Stimulated activated CD4-positive, alpha-beta T cell treated with anti-CD3 and anti-CD28 coated beads, Interleukin-1b, Interleukin-23, amount 100 ng/mL, for 1 hour (primary cell): ENCODE results near the gene FBXW7.
A peak's percentile ranks its signal among the peaks of the same experiment; 100 is the strongest.
"Not testable (repeated sequence)": the region's sequence is repeated elsewhere in the genome, so short reads cannot be mapped to it uniquely, and the experiment has no call there.

Experiments used
- DNase-seq, 2 donors: peaks; one replicate each; pipeline ENCODE4 v3.0.0-alpha.2; 2020; ENCODE audit warnings: low read depth in 2 of 2

The FBXW7 gene, protein sequence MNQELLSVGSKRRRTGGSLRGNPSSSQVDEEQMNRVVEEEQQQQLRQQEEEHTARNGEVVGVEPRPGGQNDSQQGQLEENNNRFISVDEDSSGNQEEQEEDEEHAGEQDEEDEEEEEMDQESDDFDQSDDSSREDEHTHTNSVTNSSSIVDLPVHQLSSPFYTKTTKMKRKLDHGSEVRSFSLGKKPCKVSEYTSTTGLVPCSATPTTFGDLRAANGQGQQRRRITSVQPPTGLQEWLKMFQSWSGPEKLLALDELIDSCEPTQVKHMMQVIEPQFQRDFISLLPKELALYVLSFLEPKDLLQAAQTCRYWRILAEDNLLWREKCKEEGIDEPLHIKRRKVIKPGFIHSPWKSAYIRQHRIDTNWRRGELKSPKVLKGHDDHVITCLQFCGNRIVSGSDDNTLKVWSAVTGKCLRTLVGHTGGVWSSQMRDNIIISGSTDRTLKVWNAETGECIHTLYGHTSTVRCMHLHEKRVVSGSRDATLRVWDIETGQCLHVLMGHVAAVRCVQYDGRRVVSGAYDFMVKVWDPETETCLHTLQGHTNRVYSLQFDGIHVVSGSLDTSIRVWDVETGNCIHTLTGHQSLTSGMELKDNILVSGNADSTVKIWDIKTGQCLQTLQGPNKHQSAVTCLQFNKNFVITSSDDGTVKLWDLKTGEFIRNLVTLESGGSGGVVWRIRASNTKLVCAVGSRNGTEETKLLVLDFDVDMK

DNA sequence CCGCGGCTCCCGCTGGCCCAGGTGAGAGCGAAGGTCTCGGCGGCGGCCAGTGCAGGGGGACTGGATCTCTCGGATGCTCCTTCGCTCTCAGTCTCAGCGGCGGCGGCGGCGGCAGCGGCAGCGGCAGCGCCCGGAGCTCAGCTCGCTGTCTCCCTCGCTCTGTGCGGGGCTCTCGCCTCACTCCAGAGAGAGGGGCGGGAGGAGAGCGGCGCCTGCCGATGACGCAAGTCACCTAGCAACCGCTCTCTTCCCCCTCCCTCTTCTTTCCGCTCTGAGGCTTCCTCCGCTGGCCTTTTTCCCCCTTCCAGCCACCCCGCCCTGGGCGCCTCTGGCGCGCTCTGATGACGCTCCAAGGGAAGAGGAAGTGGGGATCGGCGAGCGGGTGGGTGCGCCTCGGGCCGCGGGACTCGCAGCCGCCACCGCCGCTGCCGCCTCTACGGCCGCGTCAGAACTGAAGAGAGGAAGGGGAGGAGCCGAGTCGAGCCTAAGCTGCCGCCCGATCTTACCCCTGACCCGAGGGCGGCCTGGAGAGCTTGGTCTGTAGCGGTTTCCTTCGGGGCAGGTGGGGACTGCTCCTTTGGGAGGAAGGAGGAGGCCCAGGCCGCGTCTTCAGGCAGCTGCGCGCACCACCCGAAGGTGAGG, at the start of gene FBXW7:
FBXW7 (minus strand) TSS at position 190 of the 642 bp plus-strand sequence. CDS start 124,289 bp downstream, outside the sequence.
- peak; percentile 96 for DNase-seq

DNA sequence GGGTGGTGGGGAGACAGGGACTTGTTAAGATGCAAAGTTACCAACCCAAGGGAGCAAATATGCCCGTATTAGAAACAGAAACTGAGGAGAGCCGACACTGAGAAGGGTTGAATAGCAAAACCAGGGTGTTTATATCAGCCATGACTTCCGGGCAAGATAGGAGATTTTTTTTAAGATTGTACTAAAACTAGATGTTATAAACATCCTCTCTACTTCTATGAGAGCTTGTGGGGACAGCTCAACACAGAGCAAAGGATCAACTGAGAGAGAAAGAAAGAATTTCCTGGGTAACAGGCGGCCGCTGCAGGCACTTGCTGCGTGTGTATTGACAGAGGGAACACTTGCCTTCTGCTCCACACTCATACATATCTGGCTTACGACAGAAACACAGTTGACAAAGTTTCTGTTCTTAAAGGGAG, 49.1 kb upstream of the FBXW7 start:
- DNase-seq, result no peak

DNA sequence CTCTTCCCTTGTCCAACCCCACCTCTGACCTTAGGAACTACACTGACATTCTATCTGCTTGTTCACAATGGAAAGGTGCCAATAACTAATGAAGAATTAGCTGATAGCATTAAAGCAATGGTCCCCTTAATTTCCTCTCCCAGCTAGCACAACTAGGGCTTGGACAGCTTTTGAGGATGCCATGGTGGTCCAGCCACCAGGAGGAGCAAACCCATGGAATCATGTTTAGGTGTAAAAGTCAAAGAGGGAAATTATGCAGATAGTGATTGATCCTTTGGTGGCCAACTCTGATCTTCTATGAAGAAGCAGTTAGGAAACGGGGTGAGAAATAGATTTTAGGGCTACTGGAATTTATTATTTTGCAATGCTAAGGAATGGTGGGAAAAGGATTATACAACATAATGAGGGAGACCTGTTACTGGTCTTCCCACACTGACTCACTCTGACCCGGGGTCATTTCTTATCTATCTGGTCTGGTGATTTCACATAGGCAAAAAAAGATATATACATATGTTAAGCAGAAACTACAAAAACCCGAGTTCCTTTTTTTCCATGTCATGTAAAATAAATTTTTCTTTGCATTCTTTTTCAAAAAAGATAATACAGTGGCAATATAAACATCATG, 45.8 kb upstream of the FBXW7 start:
- no peak for DNase-seq

DNA sequence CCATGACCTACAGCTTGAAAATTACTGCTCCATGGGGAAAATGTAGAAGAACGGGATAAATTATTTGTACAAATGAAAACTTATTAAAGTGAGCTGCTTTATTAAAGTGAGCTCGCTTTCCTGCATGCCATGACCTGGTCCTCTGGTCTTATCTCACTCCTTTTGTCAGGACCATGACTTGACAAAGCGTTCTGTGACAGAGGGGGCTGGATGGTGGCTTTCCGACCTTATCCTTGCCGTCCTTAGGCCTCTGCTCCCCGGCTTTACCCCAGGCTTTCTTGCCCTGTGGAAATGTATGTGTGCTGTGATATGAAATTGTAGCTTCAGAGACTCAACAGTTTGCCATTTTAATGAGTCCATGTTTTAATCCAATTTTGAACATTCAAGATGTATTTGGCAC, 44.0 kb upstream of the FBXW7 start:
- no peak for DNase-seq

DNA sequence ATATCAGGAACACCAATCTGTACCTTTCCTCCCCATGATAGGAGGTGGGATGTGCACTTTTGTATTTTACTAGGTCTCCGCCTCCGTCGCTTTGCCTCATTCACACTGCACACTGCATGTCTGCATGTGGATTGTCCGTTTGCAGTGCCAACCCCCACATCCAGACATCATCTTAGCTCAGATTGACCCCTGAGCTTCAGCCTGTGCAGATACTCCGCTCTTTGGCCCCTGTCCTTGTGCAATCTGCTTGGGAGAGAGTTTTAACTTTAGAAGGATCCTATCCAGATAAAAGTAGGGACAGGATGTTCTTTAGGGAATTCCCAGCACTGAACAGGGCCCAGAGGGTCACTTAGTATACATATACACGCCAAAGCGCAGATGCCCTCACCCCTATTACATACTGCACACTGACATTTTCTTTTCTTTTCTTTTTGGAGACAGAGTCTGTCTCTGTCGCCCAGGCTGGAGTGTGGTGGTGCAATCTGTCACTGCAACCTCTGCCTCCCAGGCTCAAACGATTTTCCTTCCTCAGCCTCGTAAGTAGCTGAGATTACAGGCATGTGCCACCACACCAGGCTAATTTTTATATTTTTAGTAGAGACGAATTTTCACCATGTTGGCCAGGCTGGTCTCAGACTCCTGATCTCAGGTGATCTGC, 43.3 kb upstream of the FBXW7 start:
- no peak for DNase-seq

DNA sequence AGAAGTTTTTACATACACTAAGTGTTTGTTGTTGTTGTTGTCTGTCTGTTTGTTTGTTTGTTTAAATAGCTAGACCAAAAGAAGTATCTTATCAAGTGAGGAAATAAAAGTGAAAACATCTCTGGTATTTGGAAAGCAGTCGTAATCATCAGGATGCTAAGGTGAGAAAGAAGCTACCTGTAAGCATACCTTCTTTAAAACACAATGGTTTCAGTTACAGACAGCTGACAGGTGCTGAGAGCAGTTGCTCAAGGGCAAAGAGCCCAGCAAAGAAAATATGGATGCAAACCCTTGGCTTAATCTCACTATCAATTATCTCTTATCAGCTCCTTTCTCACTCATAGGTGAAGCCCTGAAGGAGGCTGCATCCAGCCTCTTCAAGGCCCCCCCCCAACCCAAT, 42.8 kb upstream of the FBXW7 start:
- DNase-seq, result no peak

DNA sequence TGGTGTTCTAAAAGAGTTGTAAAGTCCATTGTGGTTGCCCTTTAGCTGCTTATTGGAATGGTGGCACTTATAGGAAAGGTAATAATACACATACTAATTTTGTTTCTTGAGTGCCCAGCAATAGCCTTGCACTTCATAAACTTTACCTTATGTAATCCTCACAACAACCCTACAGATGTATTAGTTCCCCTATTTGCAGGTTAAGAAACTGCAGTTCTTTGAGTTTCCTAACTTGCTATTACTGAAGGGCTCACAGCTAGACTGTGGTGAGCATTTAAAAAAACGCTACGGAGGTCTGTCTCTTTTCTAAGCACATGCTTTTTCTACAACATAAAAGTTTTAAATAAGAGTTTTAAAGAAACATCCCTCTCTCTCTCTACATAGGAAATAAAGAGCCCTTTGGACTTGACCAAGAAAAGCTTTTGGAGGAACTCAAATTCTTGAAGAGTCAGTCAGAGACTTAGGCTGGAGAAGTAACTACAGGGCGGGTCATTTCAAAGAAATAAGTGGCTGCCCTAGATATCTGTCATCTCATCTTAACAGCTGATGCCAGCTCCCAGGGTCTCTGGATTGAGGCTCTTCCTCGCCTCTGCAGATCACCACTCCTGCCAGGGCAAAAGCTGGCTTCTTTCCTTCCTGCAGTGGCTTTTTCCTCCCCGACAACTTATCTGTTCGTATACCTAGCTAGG, 42.0 kb upstream of the FBXW7 start:
- DNase-seq, result no peak

DNA sequence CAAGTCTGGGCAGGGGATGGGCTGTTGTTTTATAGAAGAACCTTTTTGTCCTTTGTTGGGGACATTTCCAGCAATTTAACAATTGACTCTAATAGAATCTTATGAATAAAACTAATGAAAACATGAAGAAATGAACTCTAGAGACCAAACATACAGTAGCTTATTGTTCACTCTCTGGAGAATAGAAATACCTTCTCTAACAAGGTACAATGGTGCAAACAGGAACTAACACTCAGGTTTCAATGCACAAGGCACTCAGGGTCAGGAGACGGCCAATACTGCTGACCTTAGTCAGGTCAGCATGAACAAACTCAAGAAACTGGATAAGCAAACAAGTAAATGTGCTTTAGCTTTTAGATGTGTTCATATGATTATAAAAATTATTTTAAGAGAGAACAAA, 39.6 kb upstream of the FBXW7 start:
- DNase-seq, result no peak

DNA sequence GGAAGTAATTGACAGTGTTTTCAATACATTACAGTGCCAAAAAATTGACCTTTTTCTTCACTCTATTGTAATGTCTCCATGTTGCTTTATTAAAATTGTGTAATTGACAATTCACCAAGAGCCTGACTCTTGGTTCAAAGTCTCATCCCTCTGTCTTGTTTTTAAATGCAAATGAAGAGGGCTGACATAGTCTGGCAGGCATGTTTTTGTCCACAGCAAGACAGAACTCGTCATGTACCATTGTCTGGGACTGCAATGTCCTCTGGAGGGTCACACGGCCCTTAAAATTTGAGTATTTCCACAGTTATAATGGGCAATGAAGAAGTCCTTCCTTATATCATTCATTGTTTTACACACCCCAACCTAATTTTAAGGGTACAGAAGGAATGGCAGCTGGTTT, 38.0 kb upstream of the FBXW7 start:
- no peak for DNase-seq

DNA sequence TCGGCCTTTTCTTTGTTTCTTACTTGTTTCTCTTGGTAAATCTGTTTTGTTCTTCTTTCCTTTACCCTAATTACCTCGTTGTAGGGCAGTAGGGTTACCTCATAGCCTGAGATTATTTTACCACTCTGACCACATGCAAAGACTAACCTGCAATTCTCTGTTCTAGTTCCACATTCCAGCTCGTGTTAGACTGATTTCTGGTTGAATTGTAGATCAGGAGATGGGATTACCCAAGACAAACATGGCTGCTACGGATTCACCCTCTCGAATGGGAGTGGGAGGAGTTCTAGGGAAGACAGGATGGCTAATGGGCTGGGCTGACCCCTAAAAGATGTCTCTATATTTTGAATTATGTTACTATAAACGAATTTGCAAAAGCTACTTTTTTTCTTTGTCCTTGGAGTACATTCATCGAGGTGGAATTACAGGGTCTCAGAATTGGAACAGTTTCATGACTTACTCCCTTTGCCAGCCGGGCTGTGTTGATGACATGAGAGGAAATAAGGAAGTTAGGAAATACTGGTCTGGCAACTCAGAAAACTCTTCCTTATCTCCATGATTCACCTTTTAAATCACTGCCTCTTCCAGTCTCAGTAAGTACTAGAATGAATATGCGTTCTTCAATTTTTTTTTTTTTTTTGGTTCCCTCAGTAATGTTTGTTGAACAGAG, 36.7 kb upstream of the FBXW7 start:
- DNase-seq, result no peak

DNA sequence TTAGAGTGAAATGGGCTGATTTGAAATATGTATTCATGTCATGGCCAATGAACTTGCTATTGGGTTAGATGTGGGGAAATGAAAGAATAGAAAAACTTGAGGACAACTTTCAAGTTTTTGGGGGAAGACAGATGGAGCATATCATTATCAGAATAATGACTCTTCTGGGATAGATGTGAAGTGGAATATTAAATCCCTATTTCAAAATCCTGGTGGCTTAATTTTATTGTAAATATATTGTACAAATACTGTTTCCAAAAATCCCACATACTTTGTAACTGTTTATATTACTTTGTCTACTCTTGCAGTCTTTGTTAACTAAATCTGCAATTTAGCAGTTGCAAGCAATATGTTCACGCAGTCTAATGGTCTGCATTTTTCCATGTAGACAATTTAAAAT, 35.9 kb upstream of the FBXW7 start:
- DNase-seq, result no peak

DNA sequence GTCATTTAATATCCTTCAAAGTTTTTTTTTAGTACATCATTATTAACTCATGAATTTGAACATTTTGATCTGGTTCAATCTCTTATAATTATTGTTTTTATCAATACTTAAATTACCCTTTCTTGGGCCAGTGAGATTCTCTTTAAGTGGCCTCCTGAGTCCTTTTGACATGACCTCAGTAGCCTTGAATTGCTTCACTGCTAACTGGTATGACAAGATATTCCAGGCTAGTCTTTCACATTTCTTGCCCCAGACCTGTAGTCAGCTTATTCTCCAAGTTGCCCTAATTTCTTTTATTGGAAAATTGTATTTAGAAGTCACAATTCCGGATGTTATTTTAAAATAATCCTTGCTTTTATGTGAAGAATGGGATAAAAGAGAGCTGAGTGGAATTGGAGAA, 35.4 kb upstream of the FBXW7 start:
- DNase-seq, result no peak

DNA sequence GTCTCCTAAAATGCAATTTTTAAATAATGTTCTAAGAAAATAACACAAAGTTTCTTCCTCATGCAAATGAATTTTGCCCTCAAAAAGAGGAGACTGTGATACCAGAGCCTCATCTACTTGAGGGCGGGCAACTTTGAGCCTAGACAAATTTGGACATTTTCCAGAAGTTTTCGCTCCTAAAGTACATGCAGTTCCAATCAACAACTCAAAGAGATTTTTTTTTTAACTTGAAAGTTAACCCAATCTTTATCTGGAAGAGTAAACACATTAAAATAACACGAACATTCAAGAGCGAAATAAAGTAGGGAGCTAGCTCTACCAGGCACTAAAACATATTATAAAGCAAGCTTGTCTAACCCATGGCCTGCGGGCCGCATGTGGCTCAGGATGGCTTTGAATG, 29.4 kb upstream of the FBXW7 start:
- DNase-seq, result no peak

DNA sequence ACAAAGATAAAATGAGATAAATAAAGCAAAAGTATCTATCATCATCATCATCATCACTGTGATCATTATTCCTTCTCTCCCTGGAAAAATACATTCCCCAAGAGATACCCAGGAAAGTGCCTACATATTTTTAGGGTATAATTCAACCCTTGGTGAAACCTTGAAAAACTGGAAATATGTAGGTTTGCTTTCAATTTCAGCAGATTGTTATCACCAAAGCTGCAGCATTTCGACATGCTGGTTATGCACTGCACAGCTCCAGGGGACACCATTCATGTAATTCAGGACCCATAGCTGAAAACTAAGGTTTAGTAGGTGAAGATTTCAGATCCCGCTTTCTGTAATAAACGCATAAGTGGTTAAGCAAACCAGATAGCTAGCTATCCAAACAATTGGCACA, 28.4 kb upstream of the FBXW7 start:
- DNase-seq, result no peak

DNA sequence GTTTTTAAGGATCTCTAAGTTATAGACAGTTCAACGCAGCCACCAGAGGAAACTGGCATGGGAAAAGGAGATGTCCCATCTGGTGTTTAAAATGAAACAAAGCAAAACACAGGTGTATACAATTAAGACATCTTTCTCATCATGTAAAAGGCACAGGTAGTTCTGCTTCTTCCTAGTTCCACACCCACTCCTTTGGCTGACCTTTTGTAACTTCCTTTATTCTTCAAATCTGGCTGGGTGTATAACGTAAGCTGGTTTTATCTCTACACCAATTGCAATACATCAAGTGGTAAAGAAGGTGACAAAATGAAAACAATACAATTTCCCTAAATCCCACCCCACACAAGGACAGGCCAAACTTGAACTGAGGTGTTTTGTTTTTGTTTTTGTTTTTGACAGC, 27.3 kb upstream of the FBXW7 start:
- DNase-seq, result no peak

DNA sequence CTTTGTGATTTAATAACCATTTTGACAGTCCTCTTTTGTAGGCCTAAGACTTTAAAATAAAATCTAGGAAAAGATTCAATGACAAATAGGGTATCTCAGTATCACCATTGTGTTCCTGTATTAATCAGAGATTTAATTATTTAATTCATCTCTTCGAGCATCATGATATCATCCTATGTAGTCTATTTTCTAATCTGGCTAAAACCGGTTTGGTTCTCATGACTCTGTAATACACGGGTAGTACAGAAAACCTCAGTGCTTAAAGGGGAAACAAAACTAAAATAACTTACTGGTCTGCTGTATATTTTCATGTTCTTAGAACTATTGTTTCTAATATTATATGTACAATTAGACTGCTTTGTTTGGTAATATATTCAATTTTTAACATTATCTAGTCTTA, 23.7 kb upstream of the FBXW7 start:
- no peak for DNase-seq

DNA sequence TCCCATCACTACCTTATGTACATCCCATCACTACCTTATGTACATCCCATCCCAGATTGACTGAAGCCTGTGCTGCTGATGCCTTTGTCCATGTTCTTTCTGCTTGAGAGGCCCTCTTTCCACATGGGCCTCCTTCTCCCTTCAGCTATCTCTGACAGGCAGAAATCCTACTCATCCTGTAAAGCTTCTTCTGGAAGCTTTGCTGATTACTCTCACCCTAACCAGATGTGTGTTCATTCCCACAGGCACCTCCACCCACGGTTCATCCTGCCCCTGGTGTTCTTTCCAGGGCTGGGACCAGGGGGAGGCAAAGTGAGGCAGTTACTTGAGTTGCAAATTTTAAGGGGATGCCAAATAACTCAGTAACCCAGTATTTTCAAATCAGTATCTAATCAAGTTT, 22.5 kb upstream of the FBXW7 start:
- DNase-seq, result no peak

DNA sequence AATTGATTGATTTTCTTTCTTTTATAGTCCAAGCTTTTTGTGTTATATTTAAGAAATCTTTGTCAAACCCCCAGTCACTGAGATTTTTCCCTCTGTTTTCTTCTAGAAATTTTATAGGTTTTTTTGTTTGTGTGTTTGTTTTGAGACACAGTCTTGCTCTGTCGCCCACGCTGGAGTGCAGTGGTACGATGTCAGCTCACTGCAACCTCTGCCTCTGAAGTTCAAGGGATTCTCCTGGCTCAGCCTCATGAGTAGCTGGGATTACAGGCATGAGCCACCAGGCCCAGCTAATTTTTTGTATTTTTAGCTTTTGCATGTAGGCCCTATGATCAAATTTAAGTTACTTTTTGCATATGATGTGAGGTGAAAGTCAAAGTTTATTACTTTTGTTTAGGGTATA, 20.9 kb upstream of the FBXW7 start:
- no peak for DNase-seq

DNA sequence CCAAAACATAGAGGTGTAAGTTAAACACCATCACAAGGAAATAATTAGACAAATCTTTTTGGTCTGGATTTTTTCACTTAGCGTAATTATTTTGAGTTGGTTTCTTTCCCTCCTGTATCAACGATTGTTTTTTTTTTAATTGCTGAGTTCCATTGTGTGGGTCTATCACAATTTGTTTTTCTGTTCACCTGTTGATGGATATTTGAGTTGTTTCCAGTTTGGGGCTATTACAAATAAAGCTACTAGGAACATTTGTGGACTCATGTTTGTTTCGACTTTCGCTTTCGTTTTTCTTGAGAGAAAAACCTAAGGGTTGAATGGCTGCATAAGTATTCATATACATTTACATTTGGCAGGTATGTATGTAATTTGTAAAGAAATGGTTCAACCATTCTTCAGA, 20.4 kb upstream of the FBXW7 start:
- DNase-seq, result no peak

DNA sequence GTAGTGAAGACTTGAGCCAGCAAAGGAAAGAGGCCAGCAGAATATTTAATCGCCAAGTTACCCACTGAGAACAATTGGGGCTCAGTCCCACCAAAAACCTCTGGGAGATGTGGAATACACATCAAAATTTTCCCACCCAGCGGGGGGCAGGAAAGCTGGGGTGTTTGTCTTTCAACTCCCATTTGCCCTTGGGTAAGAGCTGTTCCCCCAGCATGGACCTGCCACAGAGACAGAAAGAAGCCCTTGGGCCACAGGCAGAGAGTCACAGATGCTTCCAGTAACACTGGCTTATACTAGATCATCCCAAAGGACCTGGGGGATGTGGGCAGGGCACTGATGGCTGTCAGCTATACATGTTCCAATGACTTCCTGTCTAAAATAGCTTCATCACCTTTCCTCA, 18.9 kb upstream of the FBXW7 start:
- DNase-seq, result no peak

DNA sequence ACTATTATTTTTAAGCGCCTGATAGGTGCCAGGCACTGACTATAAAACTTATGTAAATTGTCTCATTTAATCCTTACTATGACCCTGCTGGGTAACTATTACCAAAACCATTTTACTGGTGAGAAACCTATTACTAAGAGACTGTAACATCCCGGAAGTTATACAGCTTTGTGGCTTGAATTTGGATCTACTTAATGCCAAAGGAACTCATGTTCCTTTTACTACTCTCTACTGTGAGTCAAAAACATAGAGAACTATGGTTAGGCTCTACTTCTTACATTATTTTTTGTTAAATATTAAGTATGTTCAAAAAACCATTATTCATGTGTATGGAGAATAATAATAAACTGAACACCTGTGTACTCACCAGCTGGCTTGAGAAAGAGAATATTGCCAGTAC, 14.8 kb upstream of the FBXW7 start:
- DNase-seq, result not testable (repeated sequence)
